Measurements from ENCODE around the gene IL10RA.

Gene IL10RA

DNA sequence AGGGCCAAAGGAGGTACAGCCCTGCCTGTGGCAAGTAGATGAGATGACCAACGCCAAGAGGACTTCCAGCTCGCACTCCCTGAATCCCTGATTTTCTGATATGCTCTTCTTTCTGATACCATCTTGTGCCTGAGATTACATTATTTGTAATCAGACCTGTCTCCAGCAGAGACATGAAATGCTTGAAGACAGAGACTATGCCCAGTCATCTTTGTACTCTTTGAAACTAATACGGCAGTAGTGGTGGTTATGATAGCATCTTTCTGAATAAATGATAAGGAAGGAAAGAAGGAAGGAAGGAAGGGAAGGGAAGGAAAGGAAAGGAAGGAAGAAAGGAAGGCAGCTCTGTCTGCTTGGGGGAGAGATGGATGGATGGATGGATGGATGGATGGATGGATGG, 27.8 kb downstream of the IL10RA start:
- H3K4me1 ChIP-seq (ENCODE audit: low read length), result peaks cover 35% of the 10 kb centered on the region
- DNase-seq, result no peak
- no peaks in the 10 kb centered on the region for H3K9me2 ChIP-seq (replicated peaks; ENCODE audit: insufficient read depth, low read length)
- TF ChIP-seq EZH2 (optimal IDR thresholded peaks at IDR 0.05; ENCODE audit: low read depth, low read length), result no peak
- TF ChIP-seq EZH2phosphoT487 (IDR thresholded peaks at IDR 0.05; ENCODE audit: low read length), result no peak
- TF ChIP-seq, protein P1, sequence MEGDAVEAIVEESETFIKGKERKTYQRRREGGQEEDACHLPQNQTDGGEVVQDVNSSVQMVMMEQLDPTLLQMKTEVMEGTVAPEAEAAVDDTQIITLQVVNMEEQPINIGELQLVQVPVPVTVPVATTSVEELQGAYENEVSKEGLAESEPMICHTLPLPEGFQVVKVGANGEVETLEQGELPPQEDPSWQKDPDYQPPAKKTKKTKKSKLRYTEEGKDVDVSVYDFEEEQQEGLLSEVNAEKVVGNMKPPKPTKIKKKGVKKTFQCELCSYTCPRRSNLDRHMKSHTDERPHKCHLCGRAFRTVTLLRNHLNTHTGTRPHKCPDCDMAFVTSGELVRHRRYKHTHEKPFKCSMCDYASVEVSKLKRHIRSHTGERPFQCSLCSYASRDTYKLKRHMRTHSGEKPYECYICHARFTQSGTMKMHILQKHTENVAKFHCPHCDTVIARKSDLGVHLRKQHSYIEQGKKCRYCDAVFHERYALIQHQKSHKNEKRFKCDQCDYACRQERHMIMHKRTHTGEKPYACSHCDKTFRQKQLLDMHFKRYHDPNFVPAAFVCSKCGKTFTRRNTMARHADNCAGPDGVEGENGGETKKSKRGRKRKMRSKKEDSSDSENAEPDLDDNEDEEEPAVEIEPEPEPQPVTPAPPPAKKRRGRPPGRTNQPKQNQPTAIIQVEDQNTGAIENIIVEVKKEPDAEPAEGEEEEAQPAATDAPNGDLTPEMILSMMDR (IDR thresholded peaks at IDR 0.05; ENCODE audit: low read length), result no peak
- H4K20me1 ChIP-seq (ENCODE audit: insufficient read depth, low read length), result no peaks in the 10 kb centered on the region
- no peak overlapping the region for H3K4me2 ChIP-seq (ENCODE audit: low read depth, low read length)
- no peak overlapping the region for H3K27ac ChIP-seq (ENCODE audit: low read length)
- H3K9ac ChIP-seq (ENCODE audit: low read length), result no peak overlapping the region
- no peaks in the 10 kb centered on the region for H3K79me2 ChIP-seq (ENCODE audit: low read length)
- no peak overlapping the region for H3K4me3 ChIP-seq (ENCODE audit: low read length)
- H3F3A ChIP-seq (ENCODE audit: insufficient read depth, low read length), result peaks cover 34% of the 10 kb centered on the region; the same call in 1 of the 2 replicates
- no peaks in the 10 kb centered on the region for H3K27me3 ChIP-seq (replicated peaks; ENCODE audit: insufficient read depth, low read length)
- no peaks in the 10 kb centered on the region for H3K9me3 ChIP-seq (replicated peaks; ENCODE audit: insufficient read depth, low read length)
- H2AFZ ChIP-seq (ENCODE audit: low read length), result no peak overlapping the region
- no peaks in the 10 kb centered on the region for H3K36me3 ChIP-seq (replicated peaks; ENCODE audit: insufficient read depth, low read length)

DNA sequence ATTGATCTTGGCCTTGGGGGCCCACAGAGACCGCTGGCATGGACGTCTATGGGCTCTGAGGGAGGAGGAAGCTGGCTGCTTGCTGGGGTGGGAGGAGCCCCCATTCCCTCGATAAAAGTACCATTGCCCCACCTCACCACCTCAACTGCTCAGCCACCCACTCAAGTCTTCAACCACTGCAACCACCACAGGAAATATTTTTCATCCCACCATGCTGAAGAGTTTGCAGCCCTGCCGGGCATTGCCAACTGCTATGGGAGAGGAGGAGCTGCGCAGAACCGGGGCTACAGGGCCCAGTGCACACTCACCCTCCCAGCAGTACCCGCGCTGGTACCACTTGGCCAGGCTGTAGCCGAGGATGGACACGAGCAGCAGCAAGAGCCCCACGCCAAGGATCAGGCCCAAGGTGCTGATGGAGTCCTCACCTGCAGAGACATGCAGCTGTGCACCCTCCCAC, 29.2 kb downstream of the IL10RA start:
- Histone ChIP-seq H3K4me1 (ENCODE audit: low read length) (peaks cover 21% of the 10 kb centered on the region), H3K36me3 (replicated peaks; ENCODE audit: insufficient read depth, low read length) (no peaks in the 10 kb centered on the region), H3K9me2 (replicated peaks; ENCODE audit: insufficient read depth, low read length) (no peaks in the 10 kb centered on the region), H3K27ac (ENCODE audit: low read length) (no peak overlapping the region), H3K27me3 (replicated peaks; ENCODE audit: insufficient read depth, low read length) (no peaks in the 10 kb centered on the region), H3K79me2 (ENCODE audit: low read length) (no peaks in the 10 kb centered on the region), H3F3A (ENCODE audit: insufficient read depth, low read length) (peaks cover 20% of the 10 kb centered on the region; the same call in 1 of the 2 replicates), H4K20me1 (ENCODE audit: insufficient read depth, low read length) (no peaks in the 10 kb centered on the region), H3K9me3 (replicated peaks; ENCODE audit: insufficient read depth, low read length) (no peaks in the 10 kb centered on the region), H3K4me2 (ENCODE audit: low read depth, low read length) (no peak overlapping the region), H2AFZ (ENCODE audit: low read length) (no peak overlapping the region), H3K4me3 (ENCODE audit: low read length) (no peak overlapping the region), H3K9ac (ENCODE audit: low read length) (no peak overlapping the region)
- DNase-seq, result no peak
- TF ChIP-seq EZH2phosphoT487 (IDR thresholded peaks at IDR 0.05; ENCODE audit: low read length), result no peak
- TF ChIP-seq, protein P1 (IDR thresholded peaks at IDR 0.05; ENCODE audit: low read length), result no peak
- no peak for TF ChIP-seq EZH2 (optimal IDR thresholded peaks at IDR 0.05; ENCODE audit: low read depth, low read length)

GRCh38 chr11:118016104-118016503, 29.9 kb downstream of the IL10RA start:
- Histone ChIP-seq H3K27ac (ENCODE audit: low read length) (no peak overlapping the region), H3F3A (ENCODE audit: insufficient read depth, low read length) (peaks cover 15% of the 10 kb centered on the region; the same call in 1 of the 2 replicates), H3K9me3 (replicated peaks; ENCODE audit: insufficient read depth, low read length) (no peaks in the 10 kb centered on the region), H3K9ac (ENCODE audit: low read length) (no peak overlapping the region), H3K79me2 (ENCODE audit: low read length) (no peaks in the 10 kb centered on the region), H3K27me3 (replicated peaks; ENCODE audit: insufficient read depth, low read length) (no peaks in the 10 kb centered on the region), H3K4me1 (ENCODE audit: low read length) (peaks cover 16% of the 10 kb centered on the region), H3K4me3 (ENCODE audit: low read length) (no peak overlapping the region), H4K20me1 (ENCODE audit: insufficient read depth, low read length) (no peaks in the 10 kb centered on the region), H3K4me2 (ENCODE audit: low read depth, low read length) (no peak overlapping the region), H3K9me2 (replicated peaks; ENCODE audit: insufficient read depth, low read length) (no peaks in the 10 kb centered on the region), H2AFZ (ENCODE audit: low read length) (no peak overlapping the region), H3K36me3 (replicated peaks; ENCODE audit: insufficient read depth, low read length) (no peaks in the 10 kb centered on the region)
- TF ChIP-seq, protein P1 (IDR thresholded peaks at IDR 0.05; ENCODE audit: low read length), result no peak
- TF ChIP-seq EZH2phosphoT487 (IDR thresholded peaks at IDR 0.05; ENCODE audit: low read length) (no peak), EZH2 (optimal IDR thresholded peaks at IDR 0.05; ENCODE audit: low read depth, low read length) (no peak)
- DNase-seq, result no peak

Data from MM.1S (cell line).